Endometrium (tissue), 2 donors: ENCODE results near the gene GALNT7.

ENCODE experiments used
- FAIRE-seq: peaks from 2 replicates; lab custom pipeline; 2012; peaks lifted over from hg19 to GRCh38; lab: Jason Lieb, UNC
- donor health status: control.
- donor health status: control.

GALNT7 gene

DNA sequence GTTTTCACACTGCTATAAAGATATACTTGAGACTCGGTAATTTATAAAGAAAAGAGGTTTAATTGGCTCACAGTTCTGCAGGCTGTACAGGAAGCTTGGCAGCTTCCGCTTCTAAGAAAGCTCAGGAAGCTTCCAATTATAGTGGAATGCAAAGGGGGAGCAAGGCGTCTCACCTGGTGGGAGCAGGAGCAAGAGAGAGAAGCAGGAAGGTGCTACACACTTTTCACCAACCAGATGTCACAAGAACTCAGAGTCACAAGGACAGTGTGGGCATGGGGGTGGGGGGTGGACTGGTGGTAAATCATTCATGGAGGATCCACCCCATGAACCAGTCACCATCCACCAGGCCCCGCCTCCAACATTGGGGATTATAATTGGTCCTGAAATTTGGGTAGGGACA, 142.8 kb downstream of the GALNT7 start:
- FAIRE-seq: no peak

DNA sequence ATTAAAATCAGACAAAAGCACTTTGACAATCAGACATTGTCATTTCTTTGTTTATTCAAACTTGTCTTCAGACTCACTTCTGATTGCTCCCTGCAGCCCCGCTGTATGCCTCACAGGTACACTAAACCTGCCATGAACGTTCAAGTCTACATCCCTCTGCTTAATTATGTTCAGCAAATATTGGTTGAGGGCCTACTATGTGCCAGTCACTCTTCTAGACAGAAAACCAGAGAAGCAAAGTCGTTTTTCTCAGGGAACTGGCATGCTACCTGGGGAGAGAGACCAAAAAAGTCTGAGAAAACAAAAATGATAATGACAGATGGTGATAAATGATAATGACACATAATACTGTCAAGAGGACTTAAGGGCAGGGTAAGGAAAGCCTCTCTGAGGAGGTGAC, 146.1 kb downstream of the GALNT7 start:
- FAIRE-seq: no peak

DNA sequence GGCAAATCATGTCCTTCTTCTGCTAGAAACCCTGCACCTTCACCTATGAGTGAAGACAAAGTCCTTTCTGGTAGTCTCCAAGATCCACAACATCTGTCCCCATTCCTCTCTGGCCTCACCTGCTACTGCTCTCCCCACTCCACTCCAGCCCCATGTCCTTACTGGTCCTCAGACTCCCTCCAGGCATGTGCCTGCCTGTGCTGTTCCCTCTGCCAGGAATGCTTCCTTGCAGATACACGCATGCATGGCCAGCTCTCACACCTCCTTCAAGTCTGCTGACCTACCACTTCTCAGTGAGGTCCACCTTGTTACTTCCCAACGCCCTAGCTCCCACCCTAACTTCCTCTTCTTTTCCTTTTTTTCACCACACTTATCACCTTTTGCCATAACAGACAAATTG, 147.4 kb downstream of the GALNT7 start:
- FAIRE-seq: no peak

DNA sequence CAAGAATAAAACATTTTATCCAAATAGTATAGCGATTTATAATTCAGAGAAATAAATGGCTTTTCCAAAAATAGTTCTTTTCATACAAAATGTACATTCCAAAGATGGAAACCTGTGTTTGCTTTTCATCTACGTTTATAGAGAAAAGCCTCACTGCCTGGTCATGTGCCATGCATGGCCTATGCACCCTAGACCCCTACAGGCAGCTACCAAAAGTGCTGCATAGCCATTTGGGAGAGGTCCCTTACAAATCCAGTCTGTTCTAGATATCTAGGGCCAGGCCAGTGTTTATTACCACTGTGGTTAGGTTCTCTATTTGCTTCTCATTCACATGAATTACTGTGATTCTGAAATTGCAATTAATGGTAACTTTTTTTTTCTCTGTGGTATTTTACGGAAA, 148.4 kb downstream of the GALNT7 start:
- FAIRE-seq: no peak

- FAIRE-seq: no peak
Measured at GRCh38 chr4:173318240-173318639, 149.6 kb downstream of the GALNT7 start.

- peak; percentile 95 for FAIRE-seq
Measured at GRCh38 chr4:173318648-173319211, 150.1 kb downstream of the GALNT7 start.

GRCh38 chr4:173319696-173320095, 151.1 kb downstream of the GALNT7 start:
- FAIRE-seq: no peak

DNA sequence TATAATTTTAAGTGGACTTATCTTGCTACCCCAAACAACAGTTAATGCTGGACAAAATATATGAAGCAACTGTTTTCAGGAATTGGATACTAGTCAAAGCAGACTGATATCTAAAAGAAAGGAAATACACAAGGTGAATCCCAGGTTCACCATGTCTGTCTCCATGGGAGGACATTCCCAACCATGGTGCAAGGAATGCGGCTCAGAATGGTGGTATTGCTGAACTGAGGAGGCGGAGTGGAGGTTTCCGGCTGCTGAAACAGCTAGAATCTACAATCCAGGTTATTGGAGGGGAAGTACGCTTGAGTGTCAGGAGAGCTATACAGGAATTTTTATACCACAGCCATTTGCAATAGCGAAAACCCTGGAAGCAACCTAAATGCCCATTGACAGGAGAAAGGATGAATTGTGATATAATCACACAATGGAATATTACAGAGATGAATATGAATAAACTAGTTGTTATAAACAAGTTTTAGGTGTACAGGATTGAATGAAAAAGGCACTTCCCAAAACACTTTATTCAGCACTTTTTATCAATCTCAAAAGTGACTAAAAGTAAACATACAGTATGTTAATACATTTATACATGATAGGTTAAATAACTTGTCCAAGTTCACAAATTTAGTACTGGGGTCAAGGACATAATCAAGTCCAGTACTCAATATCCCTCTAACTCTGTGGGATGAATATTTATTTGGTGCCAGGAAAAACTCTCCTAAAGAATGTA, 156.6 kb downstream of the GALNT7 start:
- no peak for FAIRE-seq

- no peak for FAIRE-seq
Measured at GRCh38 chr4:173328236-173328901, 159.8 kb downstream of the GALNT7 start.

DNA sequence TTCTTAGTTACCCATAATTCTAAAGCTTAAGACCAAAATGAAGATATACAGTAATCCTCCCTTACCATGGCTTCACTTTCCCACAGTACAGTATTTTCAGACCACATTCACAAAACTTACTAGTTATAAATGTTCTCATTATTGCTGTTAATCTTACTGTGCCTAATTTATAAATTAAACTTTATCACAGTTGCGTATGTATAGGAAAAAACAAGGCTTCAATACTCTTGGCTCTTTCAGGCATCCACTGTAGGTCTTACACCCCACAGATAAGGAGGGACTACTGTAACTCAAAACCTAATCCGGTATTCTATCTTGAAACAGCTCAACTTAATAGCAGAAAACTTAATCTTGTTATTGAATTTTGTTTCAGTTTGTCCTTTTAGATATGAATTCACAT, 162.0 kb downstream of the GALNT7 start:
- no peak for FAIRE-seq

GRCh38 chr4:173332021-173332487, 163.4 kb downstream of the GALNT7 start:
- FAIRE-seq: no peak

- no peak for FAIRE-seq
Measured at GRCh38 chr4:173332963-173333657, 164.5 kb downstream of the GALNT7 start.

DNA sequence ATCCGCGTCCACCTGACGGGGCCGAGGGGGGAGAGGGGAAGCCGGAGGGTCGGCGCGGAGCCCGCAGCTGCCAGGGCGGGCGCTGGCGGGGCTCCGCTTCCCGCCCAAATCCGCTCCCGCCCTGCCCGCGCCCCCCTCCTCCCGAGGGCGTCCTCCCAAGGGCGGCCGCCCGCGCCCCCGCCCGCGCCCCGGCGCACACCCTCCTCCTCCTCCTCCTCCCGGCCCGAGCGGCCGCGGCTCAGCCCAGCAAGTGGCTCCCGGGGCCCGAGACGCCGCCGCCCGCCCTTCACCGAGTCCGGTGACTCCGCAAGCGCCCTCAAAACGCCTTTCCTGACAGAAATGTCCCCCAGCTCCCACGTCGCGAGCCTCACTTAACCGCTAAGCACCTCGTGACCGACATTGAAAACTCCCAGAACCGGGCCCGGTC, 165.1 kb downstream of the GALNT7 start:
- FAIRE-seq: no peak

GRCh38 chr4:173334085-173334890, 165.7 kb downstream of the GALNT7 start, which contains the start of gene HMGB2:
Gene HMGB2, minus strand, starts transcription at chr4:173334358. Its CDS starts 709 bp downstream, at chr4:173333649.
- peak; percentile 99 for FAIRE-seq

DNA sequence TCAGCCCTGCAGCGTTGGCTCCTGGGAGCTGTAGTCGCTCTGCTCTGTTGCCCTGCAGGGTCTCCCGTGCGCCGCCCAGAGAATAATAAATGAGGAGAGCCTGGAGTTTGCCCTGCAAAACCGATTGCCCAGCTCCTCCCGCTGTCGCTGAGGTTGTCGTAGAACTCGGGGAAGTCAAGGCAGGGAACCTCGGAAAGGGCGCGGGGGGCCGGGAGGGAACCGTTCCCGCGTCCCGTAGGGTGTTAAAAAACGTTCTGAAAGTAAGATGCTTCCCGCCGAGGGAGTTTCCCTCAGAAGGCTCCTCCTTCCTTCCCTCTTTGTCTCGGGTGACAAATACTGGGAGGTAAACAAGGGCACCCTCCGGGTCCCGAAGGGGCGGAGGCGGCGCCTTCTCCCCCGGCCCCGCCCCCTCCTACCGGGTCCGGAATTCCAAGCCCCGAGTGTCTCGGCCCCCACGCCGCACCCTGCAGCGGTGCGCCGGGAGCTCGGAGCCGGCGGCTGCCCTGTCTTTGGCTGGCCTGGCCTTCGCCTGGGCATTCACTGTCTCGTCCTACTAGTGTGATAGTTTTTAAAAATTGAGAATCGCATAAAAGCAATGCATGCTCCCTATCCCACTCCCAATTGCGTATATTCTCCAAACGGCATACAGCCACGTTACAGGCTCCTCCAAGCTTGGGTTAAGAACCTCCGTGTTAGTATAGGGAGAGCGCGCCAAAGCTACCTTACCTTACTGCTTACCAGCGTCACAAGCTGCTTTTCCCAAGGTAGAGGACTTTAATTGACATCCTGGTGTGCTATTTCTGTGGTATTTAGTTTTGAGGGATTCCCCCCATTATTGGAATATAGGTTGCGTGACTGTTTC, 166.5 kb downstream of the GALNT7 start:
- FAIRE-seq: no peak

DNA sequence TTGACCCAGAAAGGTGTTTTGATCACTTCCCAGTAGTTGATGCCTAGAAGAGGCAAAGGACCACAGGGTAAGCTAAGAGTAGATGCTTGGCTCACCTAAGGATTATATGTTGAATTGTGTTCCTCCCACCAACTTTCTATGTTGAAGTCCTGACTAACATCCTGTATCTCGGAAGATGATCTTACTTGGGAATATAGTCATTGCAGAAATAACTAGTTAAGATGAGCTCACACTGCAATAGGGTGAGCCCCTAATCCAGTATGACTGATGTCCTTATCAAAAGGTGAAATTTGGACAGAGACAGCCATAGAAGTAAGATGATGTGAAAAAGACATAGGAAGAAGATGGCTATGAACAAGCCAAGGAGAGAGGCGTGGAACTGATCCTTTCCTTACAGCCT, 168.9 kb downstream of the GALNT7 start:
- FAIRE-seq: no peak

DNA sequence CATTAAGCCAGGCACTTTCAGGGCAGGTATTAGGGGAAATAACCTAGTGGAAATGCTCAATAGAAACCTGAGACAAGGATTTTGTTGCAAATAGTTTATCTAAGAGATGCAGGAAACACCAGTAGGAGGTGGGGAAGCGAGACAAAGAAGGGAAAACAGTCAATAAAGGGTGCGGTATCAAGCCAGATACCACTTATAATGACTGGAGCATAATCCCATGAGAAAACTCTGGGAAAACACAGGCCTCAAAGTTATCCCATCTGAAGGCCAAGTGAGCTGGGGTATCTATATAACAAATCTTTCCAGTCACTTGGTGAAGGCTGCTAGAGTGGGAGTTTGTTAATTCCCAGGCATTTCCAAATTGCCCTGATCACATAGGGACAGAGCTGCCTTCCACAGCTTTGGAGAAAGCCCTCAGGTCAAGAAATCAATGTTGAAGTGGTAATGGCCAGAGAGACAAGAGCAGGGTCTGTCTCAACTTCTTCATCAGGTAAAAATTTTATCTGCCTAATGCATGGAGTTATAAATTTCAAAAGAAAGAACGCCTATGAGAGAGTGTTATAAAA, 175.3 kb downstream of the GALNT7 start:
- FAIRE-seq: no peak

DNA sequence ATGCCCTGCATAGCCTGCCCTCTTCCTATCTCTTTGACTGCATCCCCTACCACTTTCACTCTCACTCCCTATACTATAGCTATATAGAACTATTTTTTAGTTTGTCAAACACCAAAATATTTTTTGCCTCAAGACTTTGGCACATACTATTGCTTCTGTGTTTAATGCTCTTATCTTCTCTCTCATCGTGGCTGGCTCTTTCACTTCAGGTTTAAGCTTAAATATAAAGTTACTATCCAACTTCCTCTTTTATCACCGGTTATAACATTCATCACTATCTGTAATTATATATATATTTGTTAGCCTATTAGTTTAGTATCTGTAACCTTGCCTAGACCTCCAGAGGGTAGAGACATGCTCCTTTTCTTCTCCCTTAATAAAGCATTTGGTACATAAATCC, 177.0 kb downstream of the GALNT7 start:
- FAIRE-seq: no peak

- no peak for FAIRE-seq
Measured at GRCh38 chr4:173346074-173346473, 177.5 kb downstream of the GALNT7 start.

- FAIRE-seq: no peak
Measured at GRCh38 chr4:173347467-173347866, 178.9 kb downstream of the GALNT7 start.
